Muscle of back (tissue), 11 donors: ENCODE data around the gene EMILIN3. TPM values are rescaled to one million over a fixed set of nuclear protein-coding genes. Genes with fewer than 3 reads are reported as not detected.

Experiments
- DNase-seq, 3 donors: peaks; one replicate each; pipeline versions ENCODE4 v3.0.0 to v3.0.0-alpha.2; 2013
- polyA plus RNA-seq, 10 donors: library from polyadenylated mRNA; unstranded; fragments of 120-200 nt; gene quantifications; one replicate each; pipeline ENCODE4 v1.2.1, GENCODE V29; 2013; ENCODE audit not compliant: insufficient read length in 10 of 10

Gene EMILIN3
- polyA plus RNA-seq, 10 donors, result 22.0 to 49.8 (median 35.2) TPM

DNA sequence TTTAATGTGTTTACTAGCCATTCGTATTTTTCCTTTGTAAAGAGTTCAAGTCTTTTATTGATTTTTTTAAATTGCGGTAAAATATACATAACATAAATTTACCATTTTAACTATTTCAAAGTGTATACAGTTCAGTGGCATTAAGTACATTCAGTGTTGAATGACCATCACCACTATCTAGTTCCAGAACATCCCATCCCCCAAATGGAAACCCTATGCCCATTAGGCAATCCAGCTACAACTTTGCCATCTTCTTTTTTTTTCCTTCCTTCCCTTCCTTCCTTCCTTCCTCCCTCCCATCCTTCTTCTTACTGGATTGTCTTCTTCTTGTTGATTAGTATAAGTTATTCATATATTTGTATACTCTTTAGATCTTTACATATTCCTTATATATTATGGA lies 17.4 kb downstream of the EMILIN3 start:
- DNase-seq, result no peak

DNA sequence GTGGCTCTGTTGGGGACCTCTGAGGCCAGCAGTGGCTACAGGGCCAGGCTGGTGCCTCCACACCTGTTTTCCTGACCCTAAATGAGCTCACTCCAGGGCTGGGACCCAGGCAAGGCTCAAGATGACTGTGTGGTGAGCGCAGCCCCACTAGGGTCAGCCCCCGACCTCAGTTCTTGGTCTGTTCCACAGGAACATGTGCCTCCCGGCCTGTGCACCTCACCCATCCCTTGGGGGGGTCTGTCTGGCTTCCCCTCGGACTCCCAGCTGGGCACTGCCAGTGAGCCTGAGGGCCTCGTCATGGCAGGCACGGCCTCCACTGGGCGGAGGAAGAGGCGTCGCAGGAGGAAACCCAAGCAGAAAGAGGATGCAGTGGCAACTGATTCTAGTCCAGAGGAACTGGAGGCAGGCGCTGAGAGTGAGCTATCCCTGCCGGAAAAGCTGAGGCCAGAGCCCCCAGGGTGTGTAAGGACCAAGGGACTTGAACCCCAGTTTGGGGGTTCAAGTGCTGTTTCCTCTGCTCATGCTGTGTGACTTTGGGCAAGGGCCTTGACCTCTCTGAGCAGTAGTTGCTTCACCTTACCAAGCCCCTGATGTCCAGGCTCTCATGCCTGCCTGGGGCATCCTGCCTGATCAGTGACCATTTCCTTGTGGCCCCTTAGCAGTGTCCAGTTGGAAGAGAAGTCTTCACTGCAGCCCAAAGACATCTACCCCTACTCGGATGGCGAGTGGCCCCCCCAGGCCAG lies 18.0 kb downstream of the EMILIN3 start:
- no peak for DNase-seq

GRCh38 chr20:41347523-41348429 lies 18.8 kb downstream of the EMILIN3 start:
- peak in 1 of 3 donors; percentile 10 for DNase-seq

DNA sequence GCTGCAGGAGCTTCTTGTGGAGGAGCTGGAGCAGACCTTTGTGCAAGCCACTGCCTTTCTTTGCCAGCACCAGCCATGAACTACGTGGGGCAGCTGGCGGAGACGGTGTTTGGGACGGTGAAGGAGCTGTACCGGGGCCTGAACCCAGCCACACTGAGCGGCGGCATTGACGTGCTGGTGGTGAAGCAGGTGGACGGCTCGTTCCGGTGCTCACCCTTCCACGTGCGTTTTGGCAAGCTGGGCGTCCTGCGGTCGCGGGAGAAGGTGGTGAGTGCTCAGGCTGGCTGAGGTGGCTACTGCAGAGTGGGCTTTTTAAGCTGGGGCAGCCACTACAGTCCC lies 20.9 kb downstream of the EMILIN3 start:
- peak in 1 of 3 donors; percentile 2 for DNase-seq

- DNase-seq, result no peak
Observed at GRCh38 chr20:41344938-41345728, 21.5 kb downstream of the EMILIN3 start.

DNA sequence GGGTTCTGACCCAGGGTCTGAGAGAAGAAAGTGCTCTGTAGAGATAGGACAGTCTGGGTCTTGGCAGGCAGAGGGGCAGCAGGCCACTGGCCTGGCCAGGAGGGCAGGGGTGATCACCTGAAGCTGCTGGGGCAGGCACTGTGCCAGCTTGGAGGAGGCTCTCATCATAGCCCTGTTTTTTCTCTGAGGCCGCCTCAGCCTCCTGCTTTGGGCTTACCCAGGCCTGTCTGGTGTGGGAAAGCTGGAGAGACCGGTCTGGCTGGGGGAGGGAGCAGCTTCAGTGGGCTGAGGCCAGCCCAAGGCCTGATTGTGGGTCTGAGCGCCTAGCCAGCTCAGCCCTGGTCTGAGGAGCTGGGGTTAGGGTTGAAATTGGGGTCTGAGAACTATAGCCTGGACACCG lies 22.1 kb downstream of the EMILIN3 start:
- DNase-seq, result no peak

GRCh38 chr20:41342474-41343464 lies 23.8 kb downstream of the EMILIN3 start:
- DNase-seq, result no peak

DNA sequence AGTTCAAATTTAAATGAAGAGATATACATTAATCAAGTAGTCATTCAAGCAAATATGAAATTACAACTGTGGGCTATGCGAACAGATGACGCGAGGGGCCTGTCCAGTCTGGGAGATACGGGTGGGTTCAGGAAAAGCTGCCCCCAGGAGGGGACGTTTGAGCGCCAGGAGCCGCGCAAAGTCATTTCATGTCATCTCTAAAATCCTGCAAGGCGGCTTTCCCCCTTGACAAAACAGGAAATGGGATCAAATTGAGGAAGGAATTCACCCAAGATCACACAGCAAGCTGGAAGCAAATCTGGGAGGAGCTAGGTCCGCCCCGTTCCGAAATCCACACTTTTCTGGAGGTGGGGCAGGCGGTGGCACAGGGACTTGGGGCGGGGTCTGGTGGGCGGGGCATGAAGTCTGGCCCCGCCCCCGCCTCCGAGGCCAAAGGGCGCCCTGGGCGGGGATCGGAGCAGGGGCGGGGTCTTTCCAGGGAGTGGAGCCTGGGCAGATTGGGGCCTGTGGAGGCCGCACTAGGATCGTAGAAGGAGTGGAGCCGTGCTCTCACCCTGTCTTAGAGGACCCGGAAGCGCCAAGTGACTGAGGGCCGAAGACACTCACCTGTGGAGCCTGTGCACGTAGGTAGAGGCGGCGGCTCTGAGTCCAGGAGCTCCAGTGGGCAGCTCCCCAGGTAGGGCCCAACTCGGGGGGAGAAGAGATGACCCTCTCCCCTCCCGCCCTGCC lies 26.1 kb downstream of the EMILIN3 start, which contains the start of gene LPIN3:
LPIN3 (plus strand) TSS at position 495 of the 729 bp plus-strand sequence. CDS start 4,983 bp downstream, outside the sequence.
- peak; percentile 79 to 91 (median 80) for DNase-seq

- DNase-seq, result peak; percentile 64 to 89 (median 72)
Observed at GRCh38 chr20:41339957-41340326, 26.7 kb downstream of the EMILIN3 start.

DNA sequence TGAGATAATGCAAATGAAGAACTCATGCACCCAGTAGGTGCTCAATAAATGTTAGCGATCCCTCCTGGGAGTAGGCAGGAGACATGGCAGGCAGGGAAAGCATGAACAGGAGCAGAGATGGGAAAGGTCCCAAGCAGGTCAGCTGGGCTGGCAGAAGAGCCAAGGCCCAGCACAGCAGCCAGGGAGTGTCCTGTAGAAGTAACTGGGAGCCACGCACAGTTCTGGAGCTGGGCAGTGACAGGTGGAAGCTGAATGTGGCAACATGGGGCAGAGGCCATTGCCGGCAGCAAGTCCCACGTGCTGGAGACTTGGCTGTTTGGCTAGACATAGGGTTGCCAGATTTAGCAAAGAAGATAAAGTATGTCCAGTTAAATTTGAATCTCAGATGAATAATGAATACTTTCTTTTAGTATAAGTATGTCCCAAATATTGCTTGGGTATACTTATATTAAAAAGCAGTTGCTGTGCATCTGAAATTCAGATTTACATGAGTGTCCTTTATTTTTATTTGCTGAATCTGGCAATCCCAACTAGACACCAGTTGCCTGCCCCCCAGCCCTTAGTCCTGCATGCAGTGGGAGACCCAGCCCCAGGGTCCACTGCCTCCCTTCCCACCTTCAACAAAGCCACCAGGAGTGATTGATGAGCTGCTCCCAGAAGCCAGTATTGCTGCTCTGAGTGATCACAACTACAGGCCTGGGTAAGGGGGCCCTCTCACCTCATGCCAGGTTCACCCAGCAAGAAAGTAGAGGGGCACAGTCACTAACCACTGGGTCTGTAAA lies 29.7 kb downstream of the EMILIN3 start:
- DNase-seq, result no peak

DNA sequence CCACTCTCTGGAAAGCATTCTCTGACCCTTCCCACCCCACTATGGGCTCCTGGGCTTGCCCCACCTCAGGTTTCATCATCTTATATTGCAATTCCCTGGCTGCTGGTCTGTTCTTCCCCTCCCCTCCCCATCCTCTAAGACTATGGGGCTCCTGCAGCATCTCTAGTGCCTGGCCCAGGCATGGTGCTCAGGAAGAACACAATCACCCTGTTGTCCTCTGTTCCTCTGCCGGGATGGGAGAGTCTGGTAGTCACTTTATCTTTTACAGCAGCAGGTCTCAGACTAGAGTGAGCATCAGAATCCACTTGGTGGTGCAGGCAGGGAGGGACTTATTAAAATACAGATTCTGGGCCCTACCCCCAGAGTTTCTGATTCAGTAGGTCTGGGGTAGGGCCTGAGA lies 31.0 kb downstream of the EMILIN3 start:
- DNase-seq, result no peak

DNA sequence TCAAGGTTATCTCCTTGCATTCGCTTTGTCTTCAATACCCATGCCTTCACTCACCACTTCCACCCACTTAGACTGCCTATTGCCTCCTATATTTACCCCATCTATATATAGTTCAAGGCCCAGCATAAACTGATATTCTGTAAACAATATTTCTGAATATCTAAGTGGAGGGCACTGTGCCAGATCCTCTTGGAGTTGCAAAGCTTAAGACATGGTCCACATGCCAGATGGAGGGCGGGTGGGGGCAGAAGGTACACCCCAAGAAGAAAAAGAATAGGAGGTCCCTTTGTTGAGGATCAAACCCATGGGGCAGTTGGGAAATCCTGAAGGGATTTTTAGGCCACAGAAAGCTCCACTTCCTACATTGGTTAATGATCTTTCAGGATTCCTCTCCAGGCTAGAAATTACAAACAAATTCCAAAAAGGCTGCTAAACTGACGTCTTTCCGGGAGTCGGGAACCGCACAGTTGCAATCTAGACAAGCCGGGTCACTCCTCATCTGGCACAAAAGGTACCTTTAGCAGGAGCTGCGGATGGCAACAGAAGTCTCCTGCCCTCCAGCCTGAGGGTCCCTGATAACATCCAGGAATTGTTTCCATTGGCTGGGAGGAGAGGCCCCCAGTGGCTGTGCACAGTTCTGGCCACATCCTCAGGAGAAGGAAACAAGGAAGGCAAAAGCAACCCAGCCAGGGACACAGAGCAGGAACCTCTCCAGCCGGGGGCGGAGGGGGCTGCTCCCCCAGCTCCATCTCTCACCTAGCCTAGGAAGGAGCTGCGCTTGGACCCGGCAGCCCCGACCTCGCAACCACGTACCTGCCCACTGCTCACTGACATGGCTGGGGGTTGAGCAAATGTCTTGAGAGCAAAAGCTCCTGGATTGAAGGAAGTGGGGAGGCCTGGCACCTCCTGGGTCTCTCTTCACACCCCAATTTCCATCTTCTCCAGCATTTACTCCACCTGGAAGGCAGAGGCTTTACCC lies 31.9 kb downstream of the EMILIN3 start:
- DNase-seq, result no peak

GRCh38 chr20:41334036-41334435 lies 32.6 kb downstream of the EMILIN3 start:
- no peak for DNase-seq

- no peak for DNase-seq
Observed at GRCh38 chr20:41331731-41332130, 34.9 kb downstream of the EMILIN3 start.

DNA sequence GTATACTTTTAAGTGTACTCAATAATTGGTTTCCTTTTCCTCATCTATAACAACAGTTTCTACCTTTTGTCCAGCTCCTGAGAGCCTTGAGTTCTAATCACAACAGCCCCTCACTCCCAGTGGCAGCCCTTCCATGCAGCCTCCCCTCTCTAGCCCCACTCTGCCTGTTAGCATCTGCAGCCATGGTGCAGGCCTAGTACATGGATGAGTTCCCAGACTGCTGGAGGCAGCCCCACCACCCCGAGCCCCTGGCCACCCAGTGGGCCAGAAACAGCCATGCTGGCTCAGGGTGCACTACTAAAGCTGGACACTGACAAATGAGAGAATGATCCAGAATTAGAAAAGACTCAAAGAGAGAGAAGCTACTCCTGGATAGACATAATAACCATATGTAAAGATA lies 35.7 kb downstream of the EMILIN3 start:
- DNase-seq, result no peak

- DNase-seq, result no peak
Observed at GRCh38 chr20:41330343-41330720, 36.3 kb downstream of the EMILIN3 start.

DNA sequence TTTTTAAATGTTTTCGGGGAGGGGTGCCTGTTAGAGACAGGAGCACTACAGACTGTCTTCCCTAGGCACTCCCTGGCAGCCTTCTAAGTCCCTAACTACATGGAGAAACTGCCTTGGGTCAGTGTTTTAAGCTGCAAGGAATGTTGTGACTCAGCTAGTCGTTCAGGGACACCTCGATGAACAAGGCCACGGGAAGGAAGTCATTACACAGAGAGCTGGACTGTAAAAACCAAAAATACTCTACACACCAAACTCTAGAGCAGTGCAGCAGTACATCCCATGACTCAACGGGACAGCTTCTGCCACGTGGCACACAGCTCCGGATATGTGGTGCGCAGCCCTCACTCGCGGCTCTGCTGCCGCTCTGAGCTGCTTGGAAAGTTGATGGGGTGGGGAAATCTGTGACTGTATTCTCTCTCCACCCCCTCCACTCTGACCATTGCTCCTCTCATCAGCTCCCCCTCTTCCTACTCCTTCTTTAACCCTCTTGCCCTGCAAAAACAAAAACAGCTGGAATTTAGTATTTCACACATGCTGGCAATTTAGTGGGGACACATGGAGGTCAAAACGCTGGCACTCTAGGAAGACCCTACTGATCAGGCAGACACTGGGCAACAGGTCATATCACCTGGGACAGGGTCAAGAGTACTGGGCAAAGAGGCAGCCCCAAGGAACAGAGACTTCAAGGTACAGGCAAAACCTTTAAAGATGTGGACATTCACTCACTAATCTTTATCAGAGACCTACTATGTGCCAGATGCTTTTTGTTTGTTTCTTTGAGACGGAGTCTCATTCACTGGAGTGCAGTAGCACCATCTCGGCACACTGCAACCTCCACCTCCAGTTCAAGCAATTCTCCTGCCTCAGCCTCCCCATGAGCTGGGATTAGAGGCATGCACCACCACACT lies 36.9 kb downstream of the EMILIN3 start:
- peak; percentile 64 to 96 (median 78) for DNase-seq
